GM23338 (cell line): Measurements from ENCODE around the gene EDDM13.

Source experiments
- CREB1 ChIP-seq: fragments of 250-450 bp; sonication (Bioruptor Pico); IDR thresholded peaks from 2 replicates; pipeline ENCODE4 v1.5.0; 2020; ENCODE audit warnings: low read depth, mild to moderate bottlenecking, moderate library complexity
- EZH2 ChIP-seq: fragments of 200-600 bp; sonication (generic); IDR thresholded peaks from one replicate; pipeline ENCODE4 v1.8.0; 2017; ENCODE audit warnings: antibody characterized with exemption, mild to moderate bottlenecking, low read depth; ENCODE audit not compliant: unreplicated experiment
- EZH2phosphoT487 ChIP-seq: fragments of 200-600 bp; sonication (generic); IDR thresholded peaks from one replicate; pipeline ENCODE4 v1.8.1; 2018; ENCODE audit warnings: antibody characterized with exemption; ENCODE audit not compliant: unreplicated experiment
- JUNB ChIP-seq: IDR thresholded peaks from one replicate; pipeline ENCODE4 v1.6.1; 2016; ENCODE audit warnings: antibody characterized with exemption; ENCODE audit not compliant: unreplicated experiment
- NANOG ChIP-seq: IDR thresholded peaks from 2 replicates; pipeline ENCODE4 v1.6.1; 2016; ENCODE audit warnings: antibody characterized with exemption, borderline replicate concordance
- POLR2AphosphoS5 ChIP-seq: IDR thresholded peaks from 2 replicates; pipeline ENCODE4 v1.6.1; 2016; ENCODE audit warnings: antibody characterized with exemption, low read depth
- REST ChIP-seq: IDR thresholded peaks from one replicate; pipeline ENCODE4 v1.6.1; 2018; ENCODE audit warnings: antibody characterized with exemption; ENCODE audit not compliant: unreplicated experiment
- STAT1 ChIP-seq: IDR thresholded peaks from one replicate; pipeline ENCODE4 v1.6.1; 2016; ENCODE audit warnings: antibody characterized with exemption; ENCODE audit not compliant: unreplicated experiment
- ZNF114 ChIP-seq: fragments of 250-450 bp; sonication (Bioruptor Pico); IDR thresholded peaks from 2 replicates; pipeline ENCODE4 v1.5.0; 2020; ENCODE audit warnings: mild to moderate bottlenecking, moderate library complexity
- ZNF331 ChIP-seq: fragments of 250-450 bp; sonication (Bioruptor Pico); IDR thresholded peaks from 2 replicates; pipeline ENCODE4 v1.5.0; 2020; ENCODE audit warnings: low read depth, mild to moderate bottlenecking, moderate library complexity
- ZNF462 ChIP-seq: fragments of 250-450 bp; sonication (Bioruptor Pico); IDR thresholded peaks from 2 replicates; pipeline ENCODE4 v1.5.0; 2020; ENCODE audit warnings: mild to moderate bottlenecking, moderate library complexity
- TF ChIP-seq, protein P1 (sequence below), 2 experiments: fragments of 200-600 bp in 1 of 2; sonication (generic) in 1 of 2; conservative IDR thresholded peaks; 2 replicates each; pipeline versions ENCODE4 v1.5.1 to v1.6.1; 2016 to 2017; ENCODE audit warnings: antibody characterized with exemption in 2 of 2, low read depth in 2 of 2, mild to moderate bottlenecking in 2 of 2, moderate library complexity in 1 of 2
- TF ChIP-seq, protein P2 (sequence below): IDR thresholded peaks from 2 replicates; pipeline ENCODE4 v1.6.1; 2016; ENCODE audit warnings: antibody characterized with exemption

GRCh38 chr19:56321989-56322440, 49.5 kb downstream of the EDDM13 start:
- no peak for TF ChIP-seq EZH2
- no peak for TF ChIP-seq POLR2AphosphoS5
- TF ChIP-seq, protein P1, sequence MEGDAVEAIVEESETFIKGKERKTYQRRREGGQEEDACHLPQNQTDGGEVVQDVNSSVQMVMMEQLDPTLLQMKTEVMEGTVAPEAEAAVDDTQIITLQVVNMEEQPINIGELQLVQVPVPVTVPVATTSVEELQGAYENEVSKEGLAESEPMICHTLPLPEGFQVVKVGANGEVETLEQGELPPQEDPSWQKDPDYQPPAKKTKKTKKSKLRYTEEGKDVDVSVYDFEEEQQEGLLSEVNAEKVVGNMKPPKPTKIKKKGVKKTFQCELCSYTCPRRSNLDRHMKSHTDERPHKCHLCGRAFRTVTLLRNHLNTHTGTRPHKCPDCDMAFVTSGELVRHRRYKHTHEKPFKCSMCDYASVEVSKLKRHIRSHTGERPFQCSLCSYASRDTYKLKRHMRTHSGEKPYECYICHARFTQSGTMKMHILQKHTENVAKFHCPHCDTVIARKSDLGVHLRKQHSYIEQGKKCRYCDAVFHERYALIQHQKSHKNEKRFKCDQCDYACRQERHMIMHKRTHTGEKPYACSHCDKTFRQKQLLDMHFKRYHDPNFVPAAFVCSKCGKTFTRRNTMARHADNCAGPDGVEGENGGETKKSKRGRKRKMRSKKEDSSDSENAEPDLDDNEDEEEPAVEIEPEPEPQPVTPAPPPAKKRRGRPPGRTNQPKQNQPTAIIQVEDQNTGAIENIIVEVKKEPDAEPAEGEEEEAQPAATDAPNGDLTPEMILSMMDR (conservative IDR thresholded peaks at IDR 0.05; ENCODE audit: low read depth in 2 of 2) = no peak
- no peak for TF ChIP-seq REST
- no peak for TF ChIP-seq EZH2phosphoT487
- TF ChIP-seq CREB1 (CRISPR knock-in tag) = no peak
- TF ChIP-seq JUNB = no peak
- TF ChIP-seq, protein P2, sequence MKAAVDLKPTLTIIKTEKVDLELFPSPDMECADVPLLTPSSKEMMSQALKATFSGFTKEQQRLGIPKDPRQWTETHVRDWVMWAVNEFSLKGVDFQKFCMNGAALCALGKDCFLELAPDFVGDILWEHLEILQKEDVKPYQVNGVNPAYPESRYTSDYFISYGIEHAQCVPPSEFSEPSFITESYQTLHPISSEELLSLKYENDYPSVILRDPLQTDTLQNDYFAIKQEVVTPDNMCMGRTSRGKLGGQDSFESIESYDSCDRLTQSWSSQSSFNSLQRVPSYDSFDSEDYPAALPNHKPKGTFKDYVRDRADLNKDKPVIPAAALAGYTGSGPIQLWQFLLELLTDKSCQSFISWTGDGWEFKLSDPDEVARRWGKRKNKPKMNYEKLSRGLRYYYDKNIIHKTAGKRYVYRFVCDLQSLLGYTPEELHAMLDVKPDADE = no peak
- no peak for TF ChIP-seq ZNF331 (CRISPR knock-in tag)
- TF ChIP-seq STAT1 = no peak
- no peak for TF ChIP-seq ZNF114 (CRISPR knock-in tag)
- TF ChIP-seq ZNF462 (CRISPR knock-in tag) = no peak
- no peak for TF ChIP-seq NANOG
